Fibroblast of villous mesenchyme (primary cell): ENCODE data around the gene ASB15. TPM values are rescaled to one million over a fixed set of nuclear protein-coding genes. Genes with fewer than 3 reads are reported as not detected.

Experiments
- DNase-seq: peaks from one replicate; pipeline ENCODE4 v3.0.0-alpha.2; 2010; ENCODE audit warnings: low read depth
- H3K4me3 ChIP-seq: 2 replicates; pipeline ENCODE4 v1.5.1; 2011; ENCODE audit warnings: low read depth, mild to moderate bottlenecking, low read length
- CTCF ChIP-seq: IDR thresholded peaks from 2 replicates; pipeline ENCODE4 v1.5.1; 2012; ENCODE audit warnings: low read depth, mild to moderate bottlenecking, low read length; ENCODE audit not compliant: insufficient read depth
- total RNA-seq: library from RNA; depleted of rRNA; stranded (reverse); fragments of >200 nt; gene quantifications from 2 replicates; pipeline ENCODE4 v1.2.3, GENCODE V29; 2012

ASB15 gene
- total RNA-seq, 1 donor, result not detected

- H3K4me3 ChIP-seq, result no peak overlapping the region
- DNase-seq, result no peak
- no peak for TF ChIP-seq CTCF
These were observed 6.8 kb upstream of the ASB15 start for GRCh38 chr7:123594813-123595241.

GRCh38 chr7:123598657-123599056 is 3.0 kb upstream of the ASB15 start:
- peak; percentile 59 for DNase-seq
- no peak overlapping the region for H3K4me3 ChIP-seq
- no peak for TF ChIP-seq CTCF

GRCh38 chr7:123599766-123600165 is 1.9 kb upstream of the ASB15 start:
- DNase-seq, result no peak
- TF ChIP-seq CTCF, result no peak
- H3K4me3 ChIP-seq, result no peak overlapping the region

GRCh38 chr7:123600876-123601275 is 745 bp upstream of the ASB15 start:
- DNase-seq, result no peak

GRCh38 chr7:123602648-123603047 is 1.0 kb downstream of the ASB15 start:
- no peak for DNase-seq
- H3K4me3 ChIP-seq, result no peak overlapping the region
- no peak for TF ChIP-seq CTCF

More at GRCh38 chr7:123600876-123601275, 745 bp upstream of the ASB15 start:
- H3K4me3 ChIP-seq, result no peak overlapping the region
- no peak for TF ChIP-seq CTCF

GRCh38 chr7:123604739-123605138 is 3.1 kb downstream of the ASB15 start:
- DNase-seq, result no peak
- TF ChIP-seq CTCF, result no peak
- H3K4me3 ChIP-seq, result no peak overlapping the region

- no peak for TF ChIP-seq CTCF
- DNase-seq, result no peak
- no peak overlapping the region for H3K4me3 ChIP-seq
These were observed 5.9 kb downstream of the ASB15 start for GRCh38 chr7:123607423-123607975.
